ENCODE measurements around the gene SEL1L2. TPM values are rescaled to one million over a fixed set of nuclear protein-coding genes. Genes with fewer than 3 reads are reported as not detected.

SEL1L2 gene
- total RNA-seq, 1 donor from 2014 or later: 1.4 TPM

DNA sequence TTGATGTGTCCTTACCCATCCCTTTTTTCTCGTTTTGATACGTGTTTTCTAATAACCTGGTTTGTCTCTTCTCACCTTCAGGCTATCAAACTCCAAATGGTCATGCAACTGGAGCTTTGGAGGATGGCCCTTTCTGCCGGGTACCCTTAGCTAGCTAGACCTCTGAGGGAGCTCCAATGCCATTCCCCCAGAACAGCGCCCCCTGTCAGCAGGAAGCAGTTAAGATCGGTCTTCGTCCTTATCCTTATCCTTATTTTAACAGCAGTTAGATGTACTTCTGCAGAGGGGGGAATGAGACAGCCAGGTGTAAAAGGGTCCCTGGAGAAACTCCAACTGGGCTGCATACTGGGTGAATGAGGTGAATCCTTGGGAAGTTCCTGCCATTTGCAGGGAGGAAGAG is 37.2 kb downstream of the SEL1L2 start:
- Histone ChIP-seq H3K27me3 (ENCODE audit: low read depth) (peaks cover 4% of the 10 kb centered on the region), H3K36me3 (no peaks in the 10 kb centered on the region), H3K27ac (replicated peaks) (no peak overlapping the region), H3K4me1 (no peaks in the 10 kb centered on the region), H3K4me3 (no peak overlapping the region), H3K9me3 (replicated peaks) (peaks cover 4% of the 10 kb centered on the region)
- intact Hi-C loops (cut with micrococcal nuclease): no loop called here
- DNase-seq: no peak
- TF ChIP-seq, protein P1, sequence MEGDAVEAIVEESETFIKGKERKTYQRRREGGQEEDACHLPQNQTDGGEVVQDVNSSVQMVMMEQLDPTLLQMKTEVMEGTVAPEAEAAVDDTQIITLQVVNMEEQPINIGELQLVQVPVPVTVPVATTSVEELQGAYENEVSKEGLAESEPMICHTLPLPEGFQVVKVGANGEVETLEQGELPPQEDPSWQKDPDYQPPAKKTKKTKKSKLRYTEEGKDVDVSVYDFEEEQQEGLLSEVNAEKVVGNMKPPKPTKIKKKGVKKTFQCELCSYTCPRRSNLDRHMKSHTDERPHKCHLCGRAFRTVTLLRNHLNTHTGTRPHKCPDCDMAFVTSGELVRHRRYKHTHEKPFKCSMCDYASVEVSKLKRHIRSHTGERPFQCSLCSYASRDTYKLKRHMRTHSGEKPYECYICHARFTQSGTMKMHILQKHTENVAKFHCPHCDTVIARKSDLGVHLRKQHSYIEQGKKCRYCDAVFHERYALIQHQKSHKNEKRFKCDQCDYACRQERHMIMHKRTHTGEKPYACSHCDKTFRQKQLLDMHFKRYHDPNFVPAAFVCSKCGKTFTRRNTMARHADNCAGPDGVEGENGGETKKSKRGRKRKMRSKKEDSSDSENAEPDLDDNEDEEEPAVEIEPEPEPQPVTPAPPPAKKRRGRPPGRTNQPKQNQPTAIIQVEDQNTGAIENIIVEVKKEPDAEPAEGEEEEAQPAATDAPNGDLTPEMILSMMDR (IDR thresholded peaks at IDR 0.05; ENCODE audit: borderline replicate concordance): no peak

DNA sequence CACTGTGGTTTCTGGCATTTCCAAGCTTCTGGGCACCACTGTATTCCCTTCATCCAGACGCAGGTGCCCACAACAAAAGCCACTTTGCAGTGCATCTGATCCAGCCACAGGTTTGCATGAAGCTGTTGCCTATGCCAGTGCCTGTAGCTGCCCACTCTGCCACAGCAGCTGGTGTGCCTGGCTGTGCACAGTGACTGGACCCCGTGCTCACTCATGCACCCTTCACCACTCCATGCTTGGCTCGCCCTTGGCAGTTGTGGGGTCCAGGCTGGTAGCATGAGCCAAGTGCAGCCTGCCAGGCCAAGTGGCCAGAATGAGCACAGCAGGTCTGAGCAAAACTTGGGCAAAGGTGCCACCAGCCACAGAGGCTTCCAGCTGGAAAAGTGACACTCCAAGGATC is 42.7 kb downstream of the SEL1L2 start:
- no peak overlapping the region for H3K27ac ChIP-seq (replicated peaks)
- H3K4me1 ChIP-seq: no peaks in the 10 kb centered on the region
- H3K27me3 ChIP-seq (ENCODE audit: low read depth): peaks cover 8% of the 10 kb centered on the region
- intact Hi-C loops (cut with micrococcal nuclease): no loop called here
- no peaks in the 10 kb centered on the region for H3K36me3 ChIP-seq
- no peak overlapping the region for H3K4me3 ChIP-seq
- no peak for DNase-seq
- peaks cover 4% of the 10 kb centered on the region for H3K9me3 ChIP-seq (replicated peaks)
- TF ChIP-seq, protein P1 (IDR thresholded peaks at IDR 0.05; ENCODE audit: borderline replicate concordance): no peak

DNA sequence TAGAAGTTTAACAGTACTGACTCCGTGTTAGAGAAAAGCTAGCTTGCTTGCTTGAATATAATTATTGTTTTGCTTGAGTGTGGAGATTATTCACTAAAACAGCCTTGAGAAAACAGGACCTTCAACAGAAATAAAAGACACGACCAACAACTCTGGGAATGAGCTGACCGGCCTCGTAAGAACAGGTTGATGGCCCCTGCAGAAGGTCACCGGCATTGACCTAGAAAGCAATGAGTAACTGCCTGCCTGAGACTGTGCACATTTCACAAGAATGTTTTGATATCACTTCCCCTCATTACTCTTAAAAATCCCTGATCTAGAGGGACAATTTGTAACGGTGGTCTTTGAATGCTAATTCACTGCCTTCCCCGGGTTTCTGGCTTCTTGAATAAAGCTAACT is 49.4 kb downstream of the SEL1L2 start:
- no peaks in the 10 kb centered on the region for H3K4me1 ChIP-seq
- H3K27ac ChIP-seq (replicated peaks): no peak overlapping the region
- H3K36me3 ChIP-seq: no peaks in the 10 kb centered on the region
- H3K9me3 ChIP-seq (replicated peaks): peaks cover 8% of the 10 kb centered on the region
- no peak for DNase-seq
- H3K4me3 ChIP-seq: no peak overlapping the region
- TF ChIP-seq, protein P1 (IDR thresholded peaks at IDR 0.05; ENCODE audit: borderline replicate concordance): no peak
- intact Hi-C loops (cut with micrococcal nuclease): no loop called here
- peaks cover 13% of the 10 kb centered on the region for H3K27me3 ChIP-seq (ENCODE audit: low read depth)

DNA sequence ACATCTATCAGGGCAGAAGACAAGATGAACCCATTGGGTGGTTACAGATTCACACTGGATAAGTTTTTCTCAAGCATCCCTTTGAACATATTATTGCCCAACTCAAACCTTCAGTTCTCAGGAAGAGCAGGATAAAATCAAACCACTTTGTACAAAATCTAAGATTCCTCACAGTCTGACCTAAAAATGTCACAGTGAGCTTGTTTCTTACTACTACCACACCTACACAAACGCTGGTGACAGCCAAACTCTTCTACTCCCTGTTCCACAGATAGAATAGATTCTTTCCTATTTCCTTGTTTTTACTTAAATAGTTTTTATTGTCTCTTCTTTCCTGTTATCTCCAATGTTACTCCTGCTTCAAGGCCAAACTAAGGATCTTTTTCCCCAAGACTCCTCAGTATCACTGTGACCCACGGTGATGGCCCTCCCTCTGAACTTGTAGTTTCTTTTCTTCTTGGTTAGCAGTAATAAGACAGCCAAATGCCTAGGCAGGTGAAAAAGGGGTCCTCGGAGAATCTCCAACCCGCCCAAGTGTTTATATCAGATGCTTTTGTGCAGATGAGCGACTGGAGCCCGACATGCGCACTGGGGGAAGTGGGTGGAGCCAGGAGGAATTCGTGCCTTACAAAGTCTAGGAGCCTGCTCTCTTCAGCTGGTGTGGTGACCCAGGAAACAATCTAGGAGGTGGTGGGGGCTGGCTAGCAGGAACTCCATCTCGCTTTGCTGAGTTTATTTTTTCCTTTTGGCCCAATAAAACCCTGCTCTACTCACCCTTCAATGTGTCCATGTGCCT is 53.4 kb downstream of the SEL1L2 start:
- H3K27ac ChIP-seq (replicated peaks): no peak overlapping the region
- no peaks in the 10 kb centered on the region for H3K4me1 ChIP-seq
- intact Hi-C loops (cut with micrococcal nuclease): no loop called here
- H3K4me3 ChIP-seq: no peak overlapping the region
- DNase-seq: no peak
- H3K36me3 ChIP-seq: no peaks in the 10 kb centered on the region
- H3K27me3 ChIP-seq (ENCODE audit: low read depth): no peaks in the 10 kb centered on the region
- TF ChIP-seq, protein P1 (IDR thresholded peaks at IDR 0.05; ENCODE audit: borderline replicate concordance): no peak
- peaks cover 8% of the 10 kb centered on the region for H3K9me3 ChIP-seq (replicated peaks)

DNA sequence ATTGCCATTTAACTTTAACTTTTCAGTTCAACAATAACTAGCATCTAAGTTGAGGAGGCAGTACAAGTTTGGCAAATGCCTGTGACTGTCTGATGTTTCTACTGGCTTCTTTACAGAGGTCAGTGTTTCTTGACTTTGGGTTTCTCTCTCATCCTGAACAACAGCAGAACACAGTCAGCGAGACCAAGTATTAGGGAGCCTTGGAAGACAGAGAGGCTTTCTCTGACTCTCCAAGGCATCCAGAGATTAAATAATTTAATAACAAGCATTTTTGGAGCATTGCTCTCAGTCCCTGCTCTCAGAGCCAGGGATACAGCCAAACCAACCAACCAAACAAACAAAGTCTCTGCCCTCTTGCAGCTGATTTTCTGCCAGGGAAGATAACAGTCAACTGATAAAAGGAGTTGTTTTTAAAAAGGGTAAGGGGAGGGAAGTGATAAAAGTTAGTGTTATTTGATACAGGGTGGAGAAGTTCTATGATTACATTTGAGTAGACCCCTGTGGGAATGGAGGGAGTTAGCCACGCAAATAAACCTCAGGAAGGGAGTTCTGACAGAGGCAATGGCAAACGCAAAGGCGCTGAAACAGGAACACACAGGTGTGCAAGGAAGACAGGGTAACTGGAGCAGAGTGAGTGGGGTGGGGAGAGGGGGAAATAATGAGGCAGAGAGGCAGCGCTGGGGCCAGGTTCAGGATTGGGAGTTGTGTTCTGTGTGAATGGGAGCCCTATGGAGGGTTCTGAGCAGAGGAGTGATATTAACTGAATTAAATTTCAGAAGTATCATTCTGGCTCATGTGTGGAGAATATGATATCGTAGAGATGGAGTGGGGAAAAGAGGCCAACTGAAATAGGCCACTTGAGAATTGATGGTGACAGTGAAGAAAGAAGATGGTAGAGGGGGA is 55.2 kb downstream of the SEL1L2 start:
- Histone ChIP-seq H3K4me1 (no peaks in the 10 kb centered on the region), H3K9me3 (replicated peaks) (peaks cover 8% of the 10 kb centered on the region), H3K4me3 (no peak overlapping the region), H3K27me3 (ENCODE audit: low read depth) (no peaks in the 10 kb centered on the region), H3K36me3 (no peaks in the 10 kb centered on the region), H3K27ac (replicated peaks) (no peak overlapping the region)
- TF ChIP-seq, protein P1 (IDR thresholded peaks at IDR 0.05; ENCODE audit: borderline replicate concordance): no peak
- no peak for DNase-seq
- intact Hi-C loops (cut with micrococcal nuclease): no loop called here

Measured in left ventricle myocardium inferior (tissue), 1 donor.